IPS DF 4.7 (cell line): ENCODE results near the gene LPAR5.

ENCODE experiments used
- DNase-seq: peaks from one replicate; pipeline ENCODE4 v3.0.0-alpha.2; 2013; ENCODE audit warnings: low spot score; ENCODE audit errors: extremely low read depth

LPAR5 gene

DNA sequence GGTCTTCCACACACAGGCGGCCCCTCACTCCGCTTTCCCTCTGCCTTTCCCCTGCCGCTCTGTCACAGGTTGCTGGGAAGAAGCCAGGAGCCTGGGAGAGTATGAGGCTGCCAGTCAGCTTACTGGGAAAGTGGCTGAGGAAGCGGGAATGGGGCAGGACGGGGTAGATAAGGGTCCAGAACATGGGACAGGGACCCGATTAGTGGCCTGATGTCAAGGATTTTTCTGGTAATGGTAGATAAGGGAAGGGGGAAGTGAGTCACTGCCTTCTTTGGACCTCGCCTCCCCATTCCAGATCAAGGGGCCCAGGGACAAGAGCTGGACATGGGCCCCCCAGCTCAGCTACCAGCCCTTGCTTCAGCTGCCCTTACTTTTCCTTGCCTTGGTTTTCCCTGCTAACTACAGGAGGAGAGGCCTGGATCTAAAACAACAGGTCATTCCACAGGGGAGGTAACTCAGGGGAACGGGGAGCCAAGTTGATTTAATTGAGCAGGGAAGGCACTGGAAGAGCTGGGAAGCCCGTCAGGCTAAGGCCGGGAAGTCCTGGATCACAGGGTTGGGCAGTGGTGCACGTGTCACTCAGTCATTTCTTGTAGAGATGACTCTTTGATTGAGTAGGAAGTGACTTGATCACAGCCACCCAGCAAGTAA is 3.5 kb upstream of the LPAR5 start:
- DNase-seq, result no peak

DNA sequence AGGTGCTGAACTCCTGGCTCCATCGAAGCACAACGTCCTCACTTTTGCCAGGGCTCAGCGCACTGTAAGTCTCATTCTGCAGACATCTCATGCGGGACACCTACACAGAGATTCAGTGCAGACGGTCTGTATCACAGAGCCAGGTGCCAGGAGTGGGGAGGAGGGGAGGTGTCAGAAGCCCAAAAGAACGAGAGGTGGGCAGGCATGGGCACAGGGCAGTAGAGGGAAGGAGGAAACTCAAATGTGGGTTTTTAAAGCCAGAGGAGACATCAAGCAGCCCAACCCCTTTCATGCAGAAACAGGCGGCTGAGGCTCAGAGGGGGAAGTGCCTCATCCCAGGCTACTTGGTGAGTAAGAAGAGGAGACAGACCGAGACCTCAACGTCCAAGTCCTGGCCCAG is 2.5 kb upstream of the LPAR5 start:
- DNase-seq, result no peak

DNA sequence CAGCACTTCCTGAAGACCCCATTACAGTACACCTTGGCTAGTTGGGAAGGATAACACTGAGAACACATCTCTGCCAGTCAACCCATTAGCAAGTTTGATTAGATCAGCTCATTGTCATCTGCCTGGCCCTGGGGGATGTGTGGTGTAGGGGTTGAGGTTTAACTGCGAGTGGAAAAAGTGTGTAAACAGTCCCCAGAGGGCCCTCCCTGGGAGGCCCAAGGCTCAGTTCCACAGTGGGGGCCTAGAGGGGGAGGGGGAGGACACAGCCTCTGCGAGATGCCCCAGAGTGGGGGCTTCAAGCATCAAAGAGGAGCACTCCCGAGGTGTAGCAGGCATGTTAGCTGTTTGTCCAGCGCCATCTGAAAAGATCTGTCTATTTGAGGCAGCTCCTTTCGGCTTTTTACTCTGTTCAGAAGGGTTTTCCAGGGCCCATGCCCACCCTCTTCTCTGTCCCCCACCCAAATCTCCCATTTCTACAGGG is 344 bp downstream of the LPAR5 start:
- DNase-seq, result no peak

DNA sequence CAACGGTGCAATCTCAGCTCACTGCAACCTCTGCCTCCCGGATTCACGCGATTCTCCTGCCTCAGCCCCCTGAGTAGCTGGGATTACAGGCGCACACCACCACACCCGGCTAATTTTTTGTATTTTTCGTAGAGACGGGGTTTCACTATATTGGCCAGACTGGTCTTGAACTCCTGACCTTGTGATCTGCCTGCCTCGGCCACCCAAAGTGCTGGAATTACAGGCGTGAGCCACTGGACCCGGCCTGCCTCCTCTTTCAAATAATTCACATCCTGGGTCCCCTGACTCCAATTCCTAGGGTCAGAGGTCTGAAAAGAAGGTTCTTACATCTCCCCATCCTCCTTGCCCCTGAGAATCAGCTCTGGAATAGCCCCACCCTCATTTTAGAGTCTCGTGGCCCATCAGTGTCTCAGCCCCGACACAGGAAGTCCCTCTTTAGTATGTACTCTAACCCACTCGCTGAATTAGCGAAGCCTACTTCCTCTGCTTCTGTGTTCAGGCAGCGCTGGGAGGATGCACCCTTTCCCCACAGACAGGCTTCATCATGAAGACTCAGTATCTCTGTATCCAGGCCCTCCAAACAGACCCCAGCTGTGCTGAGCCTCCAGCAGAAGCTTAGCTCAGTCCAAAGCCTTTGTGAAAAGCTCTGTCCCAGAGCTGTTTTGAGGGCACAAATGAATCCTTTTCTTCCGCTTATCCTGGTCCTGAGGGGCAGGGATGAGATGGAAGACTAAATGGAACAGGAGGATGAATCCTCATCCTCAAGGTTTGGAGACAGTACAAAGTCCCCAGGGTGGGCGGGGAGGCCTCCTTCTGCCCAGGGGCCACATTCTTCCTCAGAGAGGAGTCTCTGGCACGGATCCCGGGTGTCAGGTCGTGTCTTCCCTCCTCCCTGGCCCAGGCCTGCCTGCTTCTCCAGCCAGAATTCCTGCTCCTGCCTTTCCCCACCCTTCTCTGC is 3.5 kb downstream of the LPAR5 start:
- no peak for DNase-seq

DNA sequence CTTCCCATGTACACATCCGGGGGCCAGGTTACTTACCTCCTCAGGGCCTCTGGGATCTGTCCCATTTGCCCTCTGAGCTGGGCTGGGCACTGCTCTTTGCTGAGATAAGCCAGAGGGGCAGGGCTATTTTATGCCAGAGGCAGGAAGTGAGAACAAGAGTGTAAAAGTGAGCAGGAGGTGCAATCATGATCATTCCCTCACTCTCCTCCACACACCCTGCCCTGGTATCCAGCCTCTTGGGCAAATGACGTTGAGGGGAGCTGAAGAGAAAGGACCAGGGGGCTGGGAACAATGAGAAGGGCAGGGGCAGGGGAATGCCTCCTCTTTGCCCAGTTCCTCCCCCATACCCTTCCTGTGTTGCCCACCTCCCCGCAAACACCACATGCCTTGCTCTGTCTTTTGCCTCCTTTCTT is 4.2 kb downstream of the LPAR5 start:
- no peak for DNase-seq

DNA sequence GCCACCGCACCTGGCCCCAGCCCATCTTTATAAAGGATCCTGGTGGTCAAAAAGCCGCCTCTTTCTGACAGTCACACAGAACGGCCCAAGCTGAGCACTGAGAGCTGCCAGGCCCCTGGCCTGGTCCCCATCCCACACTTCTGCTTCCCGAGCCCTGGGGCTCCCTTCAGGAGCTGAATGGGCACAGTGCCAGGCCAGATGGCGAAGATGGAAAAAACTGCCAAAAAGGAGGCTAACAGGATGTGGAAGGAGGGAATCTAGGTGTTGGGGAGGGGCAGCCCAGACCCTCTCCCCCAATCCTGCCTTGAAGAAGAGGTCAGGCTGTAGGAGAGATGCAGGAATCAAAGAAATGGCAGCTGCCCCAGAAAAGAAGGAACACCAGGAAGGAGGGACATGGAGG is 5.0 kb downstream of the LPAR5 start:
- no peak for DNase-seq

DNA sequence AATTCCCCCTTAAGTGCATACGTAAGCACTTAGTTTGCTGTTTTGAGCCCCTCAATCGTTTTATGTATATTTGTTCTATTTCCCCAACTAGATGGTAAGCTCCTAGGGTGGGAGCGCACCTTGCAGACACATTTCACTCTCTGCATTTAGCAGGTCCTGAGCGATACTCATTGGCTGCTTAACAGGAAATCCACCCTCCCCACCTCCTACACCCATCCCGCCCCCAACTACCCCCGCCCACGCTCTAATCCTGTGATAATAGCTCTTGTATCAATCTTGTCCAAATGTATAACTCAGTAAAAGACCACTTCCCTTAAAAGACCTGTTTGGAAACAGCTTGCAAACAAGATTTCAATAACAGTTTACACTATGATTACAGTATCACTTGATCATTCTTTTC is 8.1 kb downstream of the LPAR5 start:
- DNase-seq, result no peak

DNA sequence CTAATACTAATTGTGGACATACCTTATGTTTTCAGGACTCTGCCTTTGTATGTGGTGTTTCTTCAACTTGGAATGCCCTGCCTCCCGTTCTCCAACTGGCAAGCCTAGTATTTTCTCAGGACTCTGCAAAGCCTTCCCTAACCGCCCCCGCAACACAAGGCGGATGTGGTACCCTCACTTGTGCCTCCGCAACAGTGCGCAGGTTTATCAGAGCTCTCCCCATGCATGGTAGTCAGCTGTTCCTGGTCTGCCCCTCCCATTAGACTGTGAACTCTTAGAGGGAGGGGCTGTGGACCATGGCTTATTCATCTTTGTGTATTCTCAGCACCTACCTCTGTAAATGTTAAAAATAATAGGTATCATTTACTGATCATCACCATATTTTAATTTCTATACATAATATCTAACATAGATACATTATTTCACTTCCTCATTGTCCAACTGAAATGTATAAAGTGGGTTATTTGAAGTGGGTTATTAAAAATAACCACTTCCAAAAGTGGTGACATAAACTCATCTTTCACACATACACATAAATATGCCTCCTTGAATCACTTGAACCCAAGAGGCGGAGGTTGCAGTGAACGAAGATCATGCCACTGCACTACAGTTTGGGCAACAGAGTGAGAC is 9.0 kb downstream of the LPAR5 start:
- DNase-seq, result no peak

DNA sequence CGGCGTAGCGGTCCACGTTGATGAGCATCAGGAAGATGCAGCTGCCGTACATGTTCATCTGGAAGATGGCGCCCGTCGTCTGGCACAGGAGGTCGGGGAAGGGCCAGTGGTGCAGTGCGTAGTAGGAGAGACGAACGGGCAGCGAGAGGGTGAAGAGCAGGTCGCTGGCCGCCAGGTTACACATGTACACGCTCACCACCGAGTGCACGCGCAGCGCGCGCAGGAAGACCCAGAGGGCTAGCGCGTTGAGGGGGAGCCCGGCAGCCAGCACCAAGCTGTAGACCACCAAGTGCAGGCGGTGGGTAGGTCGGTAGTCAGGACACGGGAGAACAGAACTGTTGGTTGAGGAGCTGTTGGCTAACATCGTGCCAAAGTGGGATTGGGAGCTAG is 14.9 kb downstream of the LPAR5 start:
- no peak for DNase-seq

DNA sequence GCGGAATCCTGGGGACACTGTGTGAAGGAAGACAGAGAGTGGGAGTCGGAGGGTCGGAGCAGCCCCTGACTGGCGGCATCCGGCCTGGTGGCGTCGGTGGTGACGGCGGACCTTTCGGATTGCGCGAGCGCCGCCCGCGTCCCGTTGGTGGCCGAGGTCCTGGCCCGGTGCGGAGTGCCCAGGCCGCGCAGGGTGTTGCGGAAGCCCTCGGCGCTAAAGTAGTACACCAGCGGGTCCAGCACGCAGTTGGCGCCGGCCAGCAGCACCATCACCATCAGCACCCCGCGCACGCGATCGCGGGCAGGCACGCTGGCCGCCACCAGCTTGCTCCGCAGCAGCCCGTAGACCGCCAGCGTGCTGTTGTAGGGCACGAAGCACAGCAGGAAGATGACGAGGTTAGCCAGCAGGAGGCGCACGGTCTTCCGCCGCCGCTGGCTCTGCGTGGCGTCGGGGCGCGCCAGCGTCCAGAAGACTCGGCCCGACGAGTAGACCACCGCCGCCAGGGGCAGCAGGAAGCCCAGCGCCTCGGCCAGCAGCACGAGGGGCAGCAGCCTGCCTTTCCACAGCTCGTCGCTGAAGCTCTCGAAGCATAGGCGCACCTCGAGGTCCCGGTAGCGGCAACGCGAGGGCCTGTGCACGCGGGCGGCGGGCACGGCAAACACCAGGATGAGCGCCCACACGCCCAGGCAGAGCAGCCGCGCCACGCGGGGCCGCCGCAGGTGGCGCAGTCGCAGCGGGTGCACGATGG is 15.4 kb downstream of the LPAR5 start:
- DNase-seq, result no peak

DNA sequence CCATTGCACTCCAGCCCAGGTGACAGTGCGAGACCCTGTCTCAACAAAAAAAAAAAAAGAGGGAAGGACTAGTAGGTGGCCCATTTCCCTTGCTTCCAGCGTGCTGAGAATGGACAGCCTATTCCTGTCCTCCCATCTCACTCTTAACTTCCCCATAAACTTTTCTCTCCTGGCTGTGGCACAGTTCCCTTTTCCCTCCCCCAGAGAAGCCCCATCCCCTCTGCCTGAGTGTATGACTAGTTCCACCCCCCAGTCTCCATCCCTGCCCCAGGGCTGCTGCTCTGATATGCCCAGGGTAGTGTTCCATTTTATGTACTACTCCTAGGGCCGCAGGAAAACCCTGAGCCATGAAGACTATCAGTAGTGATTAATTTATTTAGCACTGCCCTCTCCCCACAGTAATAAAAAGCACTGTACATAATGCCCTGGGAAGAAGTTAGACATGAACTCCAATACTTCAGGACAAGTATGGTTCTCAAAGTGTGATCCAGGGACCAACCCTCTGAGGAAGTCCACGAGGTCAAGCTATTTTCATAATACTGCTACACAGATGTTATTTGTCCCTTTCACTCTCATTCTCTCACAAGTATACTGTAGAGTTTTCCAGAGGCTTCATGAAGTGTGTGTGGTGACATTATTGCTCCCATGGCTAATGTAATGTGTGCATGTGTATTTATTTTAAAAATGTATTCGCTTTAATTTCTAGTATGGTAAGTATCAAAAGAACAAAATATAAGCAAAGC is 17.1 kb downstream of the LPAR5 start:
- DNase-seq, result no peak

DNA sequence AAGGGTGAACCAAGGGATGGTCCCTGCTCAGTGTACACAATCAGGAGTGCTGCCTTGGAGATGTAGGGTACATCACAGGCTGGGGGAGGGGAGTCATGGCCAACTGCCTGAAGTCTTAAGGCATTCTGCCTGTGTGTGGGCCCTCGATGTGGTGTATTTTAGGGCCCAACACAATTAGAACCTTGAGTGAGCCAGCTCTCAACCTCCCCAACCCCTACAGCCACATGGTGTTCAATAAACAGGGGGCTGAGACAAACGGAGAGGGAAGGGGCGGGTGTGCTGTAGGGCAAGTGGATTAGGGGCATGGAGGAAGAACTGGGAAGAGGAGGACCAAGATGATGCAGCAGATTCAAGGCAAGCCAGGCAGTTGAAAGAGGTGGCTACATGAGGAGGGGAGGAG is 20.0 kb downstream of the LPAR5 start:
- DNase-seq, result no peak

DNA sequence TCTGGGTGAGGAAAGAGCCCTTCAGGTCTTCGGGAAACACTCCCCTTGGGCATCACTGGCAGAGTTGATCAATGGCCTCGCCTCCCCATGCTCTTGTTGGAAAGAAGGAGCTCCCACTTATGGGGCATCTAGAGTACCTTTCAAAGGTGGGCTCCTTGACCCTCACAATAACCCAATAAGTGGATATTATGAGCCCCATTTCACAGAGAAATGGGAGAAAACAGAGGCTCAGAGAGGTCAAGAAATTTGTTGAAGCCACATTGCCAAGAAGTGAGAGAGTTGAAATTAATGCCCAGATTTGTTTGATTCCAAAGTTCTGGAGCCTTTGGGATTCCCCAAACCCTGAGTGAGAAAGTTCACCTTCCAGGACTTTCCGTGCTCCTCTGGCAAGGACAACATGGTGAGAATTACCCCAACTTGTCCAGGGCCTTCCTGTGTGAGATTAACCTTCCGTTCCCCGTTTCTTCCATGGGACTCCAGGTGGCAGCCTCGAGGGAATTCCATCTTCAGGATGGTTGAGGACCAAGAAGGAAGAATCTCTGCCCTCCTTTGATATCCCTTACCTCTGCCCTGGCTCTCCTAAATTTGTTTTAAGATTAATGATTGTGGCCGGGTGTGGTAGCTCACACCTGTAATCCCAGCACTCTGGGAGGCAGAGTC is 21.1 kb downstream of the LPAR5 start:
- no peak for DNase-seq

DNA sequence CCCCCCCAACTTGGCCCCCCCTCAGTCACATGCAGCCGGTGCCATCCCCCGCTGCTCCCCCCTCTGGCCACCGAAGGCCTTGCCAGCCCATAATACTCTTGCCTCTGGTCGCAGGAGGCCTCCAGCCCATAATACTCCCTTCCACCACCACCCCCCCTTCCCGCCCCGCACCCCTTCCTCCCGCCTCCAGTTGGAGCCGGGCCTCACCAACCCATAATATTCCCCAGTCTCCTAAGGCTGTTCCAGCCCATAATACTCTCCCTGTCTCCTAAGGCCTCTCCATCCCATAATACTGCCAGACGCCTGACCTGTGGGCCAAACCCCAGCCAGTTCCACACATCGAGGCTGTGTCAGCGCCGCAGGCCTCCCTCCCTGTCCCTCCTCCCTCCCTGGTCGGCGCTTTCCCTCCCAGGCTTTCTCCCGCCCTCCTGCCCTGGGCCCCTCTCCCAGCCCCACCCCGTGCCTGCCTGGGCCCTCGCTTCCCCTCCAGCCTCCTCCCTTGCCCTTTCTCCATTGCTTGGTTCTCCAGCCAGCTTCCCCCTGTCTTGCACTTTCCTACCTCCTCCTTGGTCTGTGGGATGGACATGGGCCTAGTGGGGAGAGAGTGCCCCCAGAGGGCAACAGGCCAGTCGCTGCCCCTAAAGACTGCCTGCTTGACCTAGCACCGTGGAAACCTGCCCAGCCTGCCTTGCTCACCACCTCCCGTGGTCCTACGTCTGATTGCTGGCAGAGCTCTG is 21.8 kb downstream of the LPAR5 start:
- peak; percentile 87 for DNase-seq

DNA sequence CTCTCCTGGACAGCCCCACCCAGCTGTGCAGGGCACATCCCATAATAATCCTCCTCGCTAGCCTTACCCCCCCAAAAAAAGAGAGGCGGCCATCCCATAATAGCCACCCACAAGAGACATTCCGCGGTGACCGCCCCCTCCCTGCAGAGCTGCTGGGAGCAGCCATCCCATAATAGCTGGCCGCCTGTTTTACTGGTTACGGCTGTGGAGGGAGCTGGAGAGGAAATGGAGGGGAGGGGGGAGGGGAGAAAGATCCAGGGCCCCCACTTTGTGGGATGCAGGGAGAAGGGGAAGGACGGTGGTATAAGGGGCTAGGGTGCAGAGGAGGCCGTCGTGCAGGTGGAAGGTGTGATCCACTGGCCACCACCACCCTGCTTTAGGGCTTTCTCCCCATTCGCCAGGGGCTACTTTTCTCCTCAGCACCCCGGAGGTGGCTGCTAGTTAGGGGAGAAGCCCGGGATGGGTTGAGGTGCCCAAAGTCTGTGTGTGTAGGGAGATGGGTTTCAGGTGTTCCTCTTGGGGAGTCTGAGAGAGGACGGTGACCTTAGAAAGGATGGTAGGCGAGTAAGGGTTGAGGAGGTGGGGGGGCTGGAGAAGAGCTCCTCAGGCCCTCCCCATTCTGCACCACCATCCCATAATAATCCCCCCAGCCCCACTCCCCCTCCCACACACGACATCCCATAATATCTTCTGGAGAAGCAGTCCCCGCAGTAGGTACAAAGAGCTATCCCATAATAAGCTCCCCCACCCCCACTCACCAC is 22.6 kb downstream of the LPAR5 start:
- no peak for DNase-seq

DNA sequence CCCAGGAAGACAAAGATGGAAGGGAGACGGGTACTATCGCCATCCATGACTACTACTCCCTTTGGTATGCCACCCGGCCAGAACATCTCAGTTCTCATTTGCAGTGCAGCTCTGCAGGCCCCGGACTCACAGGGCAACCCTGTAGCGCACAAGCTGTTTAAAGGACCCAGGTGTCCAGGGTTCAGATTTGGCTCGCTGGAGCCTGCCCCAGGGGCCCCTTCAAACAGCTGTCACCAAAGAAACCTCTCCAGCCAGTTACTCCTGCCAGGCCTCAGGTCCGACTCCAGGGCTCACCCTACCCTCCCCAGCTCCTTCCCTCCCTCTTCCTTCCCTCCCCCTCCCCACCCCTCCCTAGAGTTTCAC is 23.1 kb downstream of the LPAR5 start:
- no peak for DNase-seq

DNA sequence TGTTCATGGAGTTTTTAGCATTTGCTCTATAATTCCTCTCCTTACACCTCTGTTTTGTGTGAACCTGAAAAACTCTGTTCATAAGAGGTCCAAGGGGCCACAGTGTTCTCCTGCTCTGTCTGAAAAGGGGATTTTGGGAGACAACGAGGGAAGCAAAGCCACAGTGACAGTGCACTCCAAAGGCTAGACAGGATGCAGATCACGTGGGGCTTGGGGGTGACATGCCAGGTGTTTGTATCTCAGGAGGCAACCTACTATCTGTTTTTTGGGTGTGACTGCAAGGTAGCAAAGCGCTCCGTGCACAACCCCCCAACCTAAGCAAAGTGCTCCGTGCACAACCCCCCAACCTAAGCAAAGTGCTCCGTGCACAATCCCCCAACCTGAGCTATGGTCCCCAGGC is 23.5 kb downstream of the LPAR5 start:
- DNase-seq, result no peak

DNA sequence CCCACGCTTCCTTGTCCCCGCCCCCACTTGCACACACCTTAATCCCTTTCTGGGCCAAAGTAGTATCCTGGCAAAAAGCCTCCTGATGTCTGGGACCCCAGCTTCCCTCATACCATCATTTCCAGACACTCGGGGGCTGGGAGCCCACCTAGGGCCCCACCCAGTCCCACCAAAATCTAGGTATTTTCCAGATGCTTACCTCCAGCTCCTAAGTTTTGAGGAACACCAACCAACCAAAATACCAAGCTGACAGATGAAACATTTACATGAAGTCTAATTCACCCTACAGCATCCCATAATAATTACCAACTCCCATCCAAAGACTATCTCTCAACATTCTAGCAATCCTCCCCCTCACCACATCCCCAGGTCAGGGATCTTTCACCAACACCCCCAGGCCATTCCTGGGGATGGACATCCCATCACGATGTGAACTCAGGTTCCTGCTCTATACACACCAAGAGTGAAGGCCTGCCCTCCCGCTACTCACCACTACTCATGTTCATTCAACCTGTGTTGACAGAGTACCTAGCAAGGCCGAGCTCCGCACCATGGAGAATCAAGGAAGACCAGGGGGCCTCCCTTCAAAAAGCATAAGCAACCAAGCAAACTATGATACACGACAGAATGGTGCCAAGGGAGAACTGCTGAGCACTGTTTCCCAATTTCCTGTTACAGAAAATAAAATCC is 27.0 kb downstream of the LPAR5 start:
- no peak for DNase-seq
